ENCODE results near the gene NDUFV2.

DNA sequence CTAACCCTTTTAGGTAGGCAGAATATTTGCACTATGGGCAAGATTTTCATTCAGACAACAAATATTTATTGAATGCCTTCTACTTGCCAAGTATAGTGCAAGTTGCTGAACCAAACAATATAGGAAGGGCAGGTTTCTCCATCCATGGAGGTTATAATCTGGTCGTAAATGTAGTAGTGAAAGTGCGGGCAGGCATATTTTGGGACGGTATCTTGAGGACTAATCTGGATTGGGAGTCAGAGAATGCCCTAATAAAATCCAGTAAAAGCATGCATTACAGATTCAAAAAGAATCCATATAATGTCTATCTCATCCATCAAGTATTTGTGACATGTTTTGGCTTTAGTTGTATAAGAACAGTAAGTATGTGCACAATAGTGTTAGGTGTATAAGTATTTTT is 1.7 kb upstream of the NDUFV2 start:
- TF ChIP-seq, protein P1, sequence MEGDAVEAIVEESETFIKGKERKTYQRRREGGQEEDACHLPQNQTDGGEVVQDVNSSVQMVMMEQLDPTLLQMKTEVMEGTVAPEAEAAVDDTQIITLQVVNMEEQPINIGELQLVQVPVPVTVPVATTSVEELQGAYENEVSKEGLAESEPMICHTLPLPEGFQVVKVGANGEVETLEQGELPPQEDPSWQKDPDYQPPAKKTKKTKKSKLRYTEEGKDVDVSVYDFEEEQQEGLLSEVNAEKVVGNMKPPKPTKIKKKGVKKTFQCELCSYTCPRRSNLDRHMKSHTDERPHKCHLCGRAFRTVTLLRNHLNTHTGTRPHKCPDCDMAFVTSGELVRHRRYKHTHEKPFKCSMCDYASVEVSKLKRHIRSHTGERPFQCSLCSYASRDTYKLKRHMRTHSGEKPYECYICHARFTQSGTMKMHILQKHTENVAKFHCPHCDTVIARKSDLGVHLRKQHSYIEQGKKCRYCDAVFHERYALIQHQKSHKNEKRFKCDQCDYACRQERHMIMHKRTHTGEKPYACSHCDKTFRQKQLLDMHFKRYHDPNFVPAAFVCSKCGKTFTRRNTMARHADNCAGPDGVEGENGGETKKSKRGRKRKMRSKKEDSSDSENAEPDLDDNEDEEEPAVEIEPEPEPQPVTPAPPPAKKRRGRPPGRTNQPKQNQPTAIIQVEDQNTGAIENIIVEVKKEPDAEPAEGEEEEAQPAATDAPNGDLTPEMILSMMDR (IDR thresholded peaks at IDR 0.05 in 2 of 3, conservative IDR thresholded peaks at IDR 0.05 in 1 of 3; ENCODE audit: borderline replicate concordance in 1 of 3, insufficient read depth in 1 of 3, low read depth in 2 of 3, low read length in 2 of 3), result no peak
- no peak for TF ChIP-seq TCF7L2 (IDR thresholded peaks at IDR 0.05; ENCODE audit: borderline replicate concordance, extremely low read depth, insufficient read depth, insufficient read length)
- no peak for TF ChIP-seq SRF (IDR thresholded peaks at IDR 0.05; ENCODE audit: low read depth)
